Thyroid gland (tissue), 4 donors: ENCODE data around the gene COA5. TPM values are rescaled to one million over a fixed set of nuclear protein-coding genes. Genes with fewer than 3 reads are reported as not detected.

Experiments used
- DNase-seq, 2 donors: peaks; one replicate each; pipeline ENCODE4 v3.0.0-alpha.2; 2019
- H3K27ac ChIP-seq, 3 donors: fragments of 200-600 bp; sonication (generic); 1 replicate in 2 of 3; 2 replicates in 1 of 3; pipeline ENCODE4 v1.5.1; 2016 to 2019; ENCODE audit warnings: mild to moderate bottlenecking in 1 of 3, moderate library complexity in 1 of 3
- H3K27me3 ChIP-seq: fragments of 200-600 bp; sonication (generic); one replicate; pipeline ENCODE4 v1.5.1; 2019
- H3K36me3 ChIP-seq, 2 donors: fragments of 200-600 bp; sonication (generic); one replicate each; pipeline ENCODE4 v1.5.1; 2016 to 2019
- H3K4me1 ChIP-seq, 2 donors: fragments of 200-600 bp; sonication (generic); one replicate each; pipeline ENCODE4 v1.5.1; 2017 to 2019
- H3K4me3 ChIP-seq, 3 donors: fragments of 200-600 bp; sonication (generic); replicated peaks in 1 of 3; 1 replicate in 2 of 3; 2 replicates in 1 of 3; pipeline ENCODE4 v1.5.1; 2016; ENCODE audit warnings: mild to moderate bottlenecking in 1 of 3
- H3K9me3 ChIP-seq: fragments of 200-600 bp; sonication (generic); one replicate; pipeline ENCODE4 v1.5.1; 2017
- CTCF ChIP-seq, 6 experiments: fragments of 200-600 bp in 3 of 6; fragments of 450-650 bp in 3 of 6; sonication (generic) in 3 of 6; IDR thresholded peaks; one replicate each; pipeline ENCODE4 v1.5.1; 2016 to 2019; ENCODE audit warnings: antibody characterized with exemption in 6 of 6, mild to moderate bottlenecking in 2 of 6, inconsistent platforms in 1 of 6, moderate library complexity in 1 of 6
- POLR2A ChIP-seq, 2 donors: fragments of 450-650 bp; IDR thresholded peaks; one replicate each; pipeline ENCODE4 v1.6.1; 2017; ENCODE audit warnings: antibody characterized with exemption in 2 of 2, mild to moderate bottlenecking in 2 of 2, moderate library complexity in 1 of 2
- WGBS, 2 donors: methylation state at CpG; one replicate each; pipeline ENCODE4 v1.1.5; 2017; 5-methylcytosine and 5-hydroxymethylcytosine counted together
- intact Hi-C: fragments of 100-400 bp; cut with DNase I; formaldehyde crosslinking; loops from one replicate; pipeline ENCODE4 v1.15.1; 2023
- total RNA-seq, 4 donors: library from RNA; depleted of rRNA; stranded (reverse); fragments of >200 nt; gene quantifications; one replicate each; pipeline ENCODE4 v1.2.3, GENCODE V29; 2016

The COA5 gene
- total RNA-seq, 4 donors from 2014 or later, result 51.5 to 68.3 (median 55.1) TPM

DNA sequence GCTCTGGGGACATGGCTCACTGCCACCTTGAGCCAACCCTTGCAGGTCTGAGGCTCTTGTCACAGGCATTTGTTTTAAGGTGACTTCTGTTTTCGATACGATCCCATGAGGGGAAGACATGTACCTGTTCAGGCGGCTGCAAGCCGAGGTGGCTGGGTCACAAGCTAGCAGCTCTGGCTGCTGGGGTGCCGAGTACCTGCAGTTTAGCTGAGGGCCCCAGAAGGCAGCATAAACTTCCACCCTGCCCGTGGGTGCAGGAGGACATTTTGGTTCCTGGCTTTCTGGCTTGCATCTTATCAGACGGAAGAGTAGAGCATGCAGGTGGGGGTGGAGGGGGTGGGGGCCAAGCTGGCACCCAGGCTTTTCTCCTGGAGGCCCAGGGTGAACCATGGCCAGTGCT lies 28.4 kb downstream of the COA5 start:
- 89 to 90% methylated on average over 7 of the region's 7 CpGs for WGBS, 2 donors
- Histone ChIP-seq H3K9me3 (no peaks in the 10 kb centered on the region), H3K4me3 (no peak overlapping the region), H3K27ac (no peak overlapping the region), H3K4me1 (no peaks in the 10 kb centered on the region), H3K27me3 (no peaks in the 10 kb centered on the region), H3K36me3 (peaks cover 10 to 22% of the 10 kb centered on the region in 2 donors)
- intact Hi-C loops, result loop anchor here (10.0 kb wide), 1 partner anchor 165 kb away; no protein-coding TSS in a partner anchor
- TF ChIP-seq CTCF (IDR thresholded peaks at IDR 0.05), result no peak
- TF ChIP-seq POLR2A (IDR thresholded peaks at IDR 0.05), result no peak
- DNase-seq, result no peak

DNA sequence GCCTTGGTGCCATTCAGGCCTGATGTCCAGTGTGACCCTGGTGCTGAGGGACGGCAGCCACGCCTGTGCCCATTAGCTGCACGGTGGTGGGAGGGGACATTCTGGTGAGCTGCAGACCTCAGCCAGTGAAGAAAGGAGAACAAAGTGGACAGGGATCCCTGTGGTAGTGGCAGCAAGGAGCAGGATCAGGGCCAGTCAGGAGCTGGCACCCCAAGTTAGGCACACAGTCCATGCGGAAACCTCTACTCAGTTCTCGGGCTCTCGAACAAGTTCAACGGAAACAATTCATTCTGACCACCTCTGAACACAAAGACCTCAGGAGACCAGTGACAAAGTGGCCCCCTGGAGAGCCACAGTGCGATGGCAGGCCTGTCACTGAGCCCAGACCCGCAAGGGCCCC lies 30.1 kb downstream of the COA5 start:
- no peak for TF ChIP-seq POLR2A (IDR thresholded peaks at IDR 0.05)
- no peak for TF ChIP-seq CTCF (IDR thresholded peaks at IDR 0.05)
- H3K4me3 ChIP-seq, result no peak overlapping the region
- WGBS, 2 donors, result 92 to 93% methylated on average over 9 of the region's 9 CpGs
- no peak for DNase-seq
- no peaks in the 10 kb centered on the region for H3K27me3 ChIP-seq
- H3K4me1 ChIP-seq, result no peaks in the 10 kb centered on the region
- H3K36me3 ChIP-seq, result peaks cover 10 to 23% of the 10 kb centered on the region in 2 donors
- H3K27ac ChIP-seq, result no peak overlapping the region
- no peaks in the 10 kb centered on the region for H3K9me3 ChIP-seq
- intact Hi-C loops, result loop anchor here (10.0 kb wide), 1 partner anchor 163 kb away; no protein-coding TSS in a partner anchor

DNA sequence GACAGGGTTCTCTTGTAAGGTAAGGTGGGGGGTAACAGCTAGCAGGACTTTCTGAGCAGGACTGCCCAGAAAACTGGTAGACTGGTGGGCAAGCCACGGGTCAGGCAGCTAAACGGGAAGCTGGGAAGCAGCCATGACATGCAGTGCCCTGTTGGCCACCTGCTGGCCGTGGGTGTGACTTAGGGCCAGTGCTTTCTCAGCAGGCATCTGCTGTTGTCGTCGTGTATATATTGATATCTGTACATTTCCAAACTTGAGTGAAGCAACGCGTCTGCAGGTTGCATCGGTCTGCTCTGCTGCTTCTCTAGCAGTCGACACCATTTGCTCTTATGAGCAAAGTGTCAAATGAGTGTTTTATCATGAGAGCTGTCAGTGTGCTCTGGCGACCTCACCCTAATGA lies 31.0 kb downstream of the COA5 start:
- WGBS, 2 donors, result 81 to 83% methylated on average over 9 to 10 of the region's 10 CpGs
- DNase-seq, result no peak
- Histone ChIP-seq H3K9me3 (no peaks in the 10 kb centered on the region), H3K4me1 (no peaks in the 10 kb centered on the region), H3K36me3 (peaks cover 10 to 22% of the 10 kb centered on the region in 2 donors), H3K27me3 (no peaks in the 10 kb centered on the region), H3K27ac (no peak overlapping the region), H3K4me3 (no peak overlapping the region)
- TF ChIP-seq CTCF (IDR thresholded peaks at IDR 0.05) (no peak), POLR2A (IDR thresholded peaks at IDR 0.05) (no peak)
- intact Hi-C loops, result loop anchor here (10.0 kb wide), 1 partner anchor 163 kb away; no protein-coding TSS in a partner anchor

GRCh38 chr2:98576666-98577312 lies 31.5 kb downstream of the COA5 start:
- TF ChIP-seq CTCF (IDR thresholded peaks at IDR 0.05), result no peak
- TF ChIP-seq POLR2A (IDR thresholded peaks at IDR 0.05), result no peak
- Histone ChIP-seq H3K36me3 (peaks cover 10 to 20% of the 10 kb centered on the region in 2 donors), H3K27ac (no peak overlapping the region), H3K4me3 (no peak overlapping the region), H3K27me3 (no peaks in the 10 kb centered on the region), H3K9me3 (no peaks in the 10 kb centered on the region), H3K4me1 (no peaks in the 10 kb centered on the region)
- DNase-seq, result no peak
- WGBS, 2 donors, result 91 to 98% methylated on average over 15 to 22 of the region's 22 CpGs
- intact Hi-C loops, result loop anchor here (10.0 kb wide), 1 partner anchor 162 kb away; no protein-coding TSS in a partner anchor

DNA sequence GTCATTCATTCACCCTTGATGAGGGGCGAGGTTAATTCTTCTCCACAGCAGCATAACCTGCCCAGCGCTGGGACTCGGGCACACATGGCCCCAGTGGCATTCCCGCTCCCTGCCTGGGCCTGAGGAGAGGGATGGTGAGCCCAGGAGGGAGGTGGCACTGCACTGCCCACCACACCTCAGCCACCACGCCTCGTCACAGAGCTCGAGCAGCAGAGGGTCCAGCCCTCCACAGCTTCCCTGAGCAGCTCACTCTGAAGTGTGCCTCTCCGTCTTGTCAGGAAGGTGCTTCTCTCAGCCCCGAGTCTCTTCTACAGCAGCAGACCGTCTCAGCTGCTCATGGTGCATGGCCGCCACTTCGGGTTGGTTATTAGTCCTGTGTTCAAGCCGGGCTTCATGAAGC lies 34.9 kb downstream of the COA5 start:
- WGBS, 2 donors, result 91 to 93% methylated on average over 10 to 13 of the region's 13 CpGs
- Histone ChIP-seq H3K27me3 (no peaks in the 10 kb centered on the region), H3K4me3 (no peak overlapping the region), H3K36me3 (peaks cover 13 to 29% of the 10 kb centered on the region in 2 donors), H3K4me1 (no peaks in the 10 kb centered on the region), H3K27ac (no peak overlapping the region), H3K9me3 (no peaks in the 10 kb centered on the region)
- intact Hi-C loops, result loop anchor here (10.0 kb wide), 1 partner anchor 159 kb away; no protein-coding TSS in a partner anchor
- DNase-seq, result no peak
- TF ChIP-seq CTCF (IDR thresholded peaks at IDR 0.05) (no peak), POLR2A (IDR thresholded peaks at IDR 0.05) (no peak)
